Suprapubic skin (tissue), 3 donors: ENCODE results near the gene RASSF4.

Experiments used
- POLR2AphosphoS5 ChIP-seq, 3 donors: sonication (generic); formaldehyde crosslinking; IDR thresholded peaks; one replicate each; pipeline ENCODE4 v1.6.1; 2017; ENCODE audit warnings: antibody characterized with exemption in 3 of 3
- TF ChIP-seq, protein P1 (sequence below), 2 donors: fragments of 200-600 bp in 1 of 2; fragments of 450-650 bp in 1 of 2; sonication (generic) in 1 of 2; IDR thresholded peaks; one replicate each; pipeline ENCODE4 v1.5.1; 2016 to 2019; ENCODE audit warnings: antibody characterized with exemption in 2 of 2, mild to moderate bottlenecking in 1 of 2, moderate library complexity in 1 of 2

DNA sequence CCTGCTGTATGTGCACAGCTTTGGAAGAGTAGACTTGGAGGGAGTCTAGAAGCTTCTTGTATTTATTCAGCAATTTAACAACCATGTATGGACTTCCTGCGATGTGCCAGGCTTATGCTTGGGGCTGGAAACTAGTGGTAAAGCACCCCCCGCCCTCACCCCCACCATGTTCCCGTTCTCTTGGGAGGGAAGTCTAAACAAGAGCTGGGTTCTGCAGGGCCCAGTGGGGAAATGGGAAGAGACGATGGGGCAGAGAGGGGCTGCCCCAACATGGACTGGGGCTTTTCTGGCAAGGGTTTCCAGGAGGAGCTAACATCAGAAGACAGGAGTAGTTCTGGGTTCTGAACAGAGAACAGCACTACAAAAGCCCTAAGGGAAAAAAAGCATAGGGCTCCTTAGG, 8.0 kb downstream of the RASSF4 start:
- no peak for TF ChIP-seq POLR2AphosphoS5 (IDR thresholded peaks at IDR 0.05)
- TF ChIP-seq, protein P1, sequence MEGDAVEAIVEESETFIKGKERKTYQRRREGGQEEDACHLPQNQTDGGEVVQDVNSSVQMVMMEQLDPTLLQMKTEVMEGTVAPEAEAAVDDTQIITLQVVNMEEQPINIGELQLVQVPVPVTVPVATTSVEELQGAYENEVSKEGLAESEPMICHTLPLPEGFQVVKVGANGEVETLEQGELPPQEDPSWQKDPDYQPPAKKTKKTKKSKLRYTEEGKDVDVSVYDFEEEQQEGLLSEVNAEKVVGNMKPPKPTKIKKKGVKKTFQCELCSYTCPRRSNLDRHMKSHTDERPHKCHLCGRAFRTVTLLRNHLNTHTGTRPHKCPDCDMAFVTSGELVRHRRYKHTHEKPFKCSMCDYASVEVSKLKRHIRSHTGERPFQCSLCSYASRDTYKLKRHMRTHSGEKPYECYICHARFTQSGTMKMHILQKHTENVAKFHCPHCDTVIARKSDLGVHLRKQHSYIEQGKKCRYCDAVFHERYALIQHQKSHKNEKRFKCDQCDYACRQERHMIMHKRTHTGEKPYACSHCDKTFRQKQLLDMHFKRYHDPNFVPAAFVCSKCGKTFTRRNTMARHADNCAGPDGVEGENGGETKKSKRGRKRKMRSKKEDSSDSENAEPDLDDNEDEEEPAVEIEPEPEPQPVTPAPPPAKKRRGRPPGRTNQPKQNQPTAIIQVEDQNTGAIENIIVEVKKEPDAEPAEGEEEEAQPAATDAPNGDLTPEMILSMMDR (IDR thresholded peaks at IDR 0.05): no peak
